Natural killer cell (primary cell): ENCODE data around the gene PSRC1. TPM values are rescaled to one million over a fixed set of nuclear protein-coding genes. Genes with fewer than 3 reads are reported as not detected.

Experiments used
- ATAC-seq, 3 donors: fragments of 150-1000 bp in 2 of 3; fragments of 200-7000 bp in 1 of 3; cut with Tn5 transposase; 1 replicate in 1 of 3; 2 replicates in 2 of 3; pipeline ENCODE4 v1.10.0; 2021; ENCODE audit warnings: mild to moderate bottlenecking in 2 of 3, moderate library complexity in 2 of 3
- DNase-seq, 2 donors: peaks; one replicate each; pipeline versions ENCODE4 v3.0.0 to v3.0.0-alpha.2; 2013 to 2021; ENCODE audit warnings: mixed read lengths in 1 of 2
- H3K27ac ChIP-seq: one replicate; pipeline ENCODE4 v1.5.1; 2013; ENCODE audit warnings: mild to moderate bottlenecking, low read length
- H3K27me3 ChIP-seq: one replicate; pipeline ENCODE4 v1.6.1; 2013; ENCODE audit warnings: low read length; ENCODE audit not compliant: control insufficient read depth, insufficient read depth
- H3K36me3 ChIP-seq: one replicate; pipeline ENCODE4 v1.6.1; 2013; ENCODE audit warnings: low read length; ENCODE audit not compliant: control insufficient read depth, insufficient read depth
- H3K4me1 ChIP-seq: one replicate; pipeline ENCODE4 v1.6.1; 2013; ENCODE audit warnings: low read length; ENCODE audit not compliant: control insufficient read depth, insufficient read depth
- H3K4me3 ChIP-seq: one replicate; pipeline ENCODE4 v1.5.1; 2013; ENCODE audit warnings: low read length
- H3K9me3 ChIP-seq: one replicate; pipeline ENCODE4 v1.6.1; 2013; ENCODE audit warnings: low read length; ENCODE audit not compliant: control insufficient read depth, insufficient read depth
- H3K27ac Mint-ChIP-seq, 2 donors: one replicate each; pipeline ENCODE4 v1.8.0; 2022; ENCODE audit warnings: mild to moderate bottlenecking in 2 of 2, mixed read lengths in 2 of 2, moderate library complexity in 1 of 2
- H3K27me3 Mint-ChIP-seq, 2 donors: one replicate each; pipeline ENCODE4 v1.8.0; 2022; ENCODE audit warnings: low read depth in 2 of 2, mixed read lengths in 2 of 2
- H3K36me3 Mint-ChIP-seq: one replicate; pipeline ENCODE4 v1.8.0; 2022; ENCODE audit warnings: mixed read lengths
- H3K4me1 Mint-ChIP-seq, 2 donors: one replicate each; pipeline ENCODE4 v1.8.0; 2022; ENCODE audit warnings: mixed read lengths in 2 of 2
- H3K4me3 Mint-ChIP-seq: one replicate; pipeline ENCODE4 v1.8.0; 2022; ENCODE audit warnings: mild to moderate bottlenecking, moderate library complexity, mixed read lengths
- H3K9me3 Mint-ChIP-seq, 2 donors: one replicate each; pipeline ENCODE4 v1.8.0; 2022; ENCODE audit warnings: mixed read lengths in 2 of 2
- CTCF ChIP-seq: fragments of 200-600 bp; IDR thresholded peaks from one replicate; pipeline ENCODE4 v1.8.0; 2022; ENCODE audit warnings: antibody characterized with exemption
- WGBS: methylation state at CpG from one replicate; pipeline ENCODE4 v1.1.7; 2013; ENCODE audit warnings: missing lambda C conversion rate; ENCODE audit not compliant: insufficient coverage; 5-methylcytosine and 5-hydroxymethylcytosine counted together
- intact Hi-C: fragments of 100-400 bp; cut with micrococcal nuclease; formaldehyde crosslinking; loops from one replicate; pipeline ENCODE4 v1.14.2; 2022
- total RNA-seq, 4 donors: library from RNA; stranded (reverse); fragments of 120-200 nt in 1 of 4; gene quantifications; one replicate each; pipeline versions ENCODE4 v1.2.3 to v1.2.4, GENCODE V29; 2013 to 2022

Gene PSRC1
- total RNA-seq, 3 donors from 2014 or later (not counting 1 experiment from before 2014, with no cell fraction given): 1.1 to 2.4 (median 1.9) TPM

- Mint-ChIP-seq H3K4me3 (no peak overlapping the region), H3K27me3 (no peaks in the 10 kb centered on the region), H3K9me3 (no peaks in the 10 kb centered on the region), H3K4me1 (peaks cover 0 to 5% of the 10 kb centered on the region in 2 donors), H3K36me3 (no peaks in the 10 kb centered on the region), H3K27ac (no peak overlapping the region)
- peaks cover 7% of the 10 kb centered on the region for H3K4me1 ChIP-seq
- intact Hi-C loops: no loop called here
- no peaks in the 10 kb centered on the region for H3K27me3 ChIP-seq
- no peaks in the 10 kb centered on the region for H3K36me3 ChIP-seq
- no peak for TF ChIP-seq CTCF
- WGBS: 95% methylated on average over 17 of the region's 17 CpGs
- H3K4me3 ChIP-seq: no peak overlapping the region
- H3K9me3 ChIP-seq: no peaks in the 10 kb centered on the region
- DNase-seq (no peak), ATAC-seq (no peak)
- no peak overlapping the region for H3K27ac ChIP-seq
Observed at GRCh38 chr1:109267743-109268300, 15.1 kb downstream of the PSRC1 start.

DNA sequence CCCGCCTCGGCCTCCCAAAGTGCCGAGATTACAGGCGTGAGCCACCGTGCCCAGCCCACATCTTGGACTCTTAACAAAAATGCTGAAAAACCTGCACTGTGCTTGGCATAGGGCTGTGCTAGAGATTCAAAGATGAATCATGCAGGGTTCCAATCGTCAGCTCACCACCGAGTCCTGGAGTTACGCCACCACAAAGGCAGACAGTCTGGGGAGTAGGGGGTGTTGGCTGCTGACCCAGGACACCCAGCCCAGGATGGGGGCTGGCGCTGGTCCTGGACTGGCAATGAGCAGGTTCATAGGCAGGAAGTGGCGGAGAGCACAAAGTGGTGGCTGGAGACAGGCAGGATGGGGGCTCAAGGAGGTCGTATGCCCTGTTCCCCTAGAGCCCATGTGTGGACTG is 16.0 kb downstream of the PSRC1 start:
- H3K36me3 Mint-ChIP-seq: no peaks in the 10 kb centered on the region

GRCh38 chr1:109265741-109266330 is 17.1 kb downstream of the PSRC1 start:
- Histone ChIP-seq H3K27me3 (no peaks in the 10 kb centered on the region), H3K27ac (no peak overlapping the region), H3K4me1 (peaks cover 7% of the 10 kb centered on the region), H3K9me3 (no peaks in the 10 kb centered on the region), H3K4me3 (no peak overlapping the region), H3K36me3 (no peaks in the 10 kb centered on the region)
- 95% methylated on average over 10 of the region's 13 CpGs for WGBS
- intact Hi-C loops: no loop called here
- ATAC-seq (no peak), DNase-seq (no peak)
- peaks cover 0 to 5% of the 10 kb centered on the region in 2 donors for H3K4me1 Mint-ChIP-seq
- no peak for TF ChIP-seq CTCF
- no peaks in the 10 kb centered on the region for H3K27me3 Mint-ChIP-seq
- no peak overlapping the region for H3K4me3 Mint-ChIP-seq
- H3K27ac Mint-ChIP-seq: no peak overlapping the region
- H3K9me3 Mint-ChIP-seq: no peaks in the 10 kb centered on the region
- no peaks in the 10 kb centered on the region for H3K36me3 Mint-ChIP-seq

More for the DNA sequence above, 16.0 kb downstream of the PSRC1 start:
- DNase-seq: no peak
- intact Hi-C loops: no loop called here
- 84% methylated on average over 11 of the region's 11 CpGs for WGBS
- Mint-ChIP-seq H3K27ac (no peak overlapping the region), H3K4me1 (peaks cover 0 to 5% of the 10 kb centered on the region in 2 donors), H3K27me3 (no peaks in the 10 kb centered on the region), H3K4me3 (no peak overlapping the region), H3K9me3 (no peaks in the 10 kb centered on the region)
- Histone ChIP-seq H3K36me3 (no peaks in the 10 kb centered on the region), H3K9me3 (no peaks in the 10 kb centered on the region), H3K4me3 (no peak overlapping the region), H3K4me1 (peaks cover 7% of the 10 kb centered on the region), H3K27ac (no peak overlapping the region), H3K27me3 (no peaks in the 10 kb centered on the region)
- TF ChIP-seq CTCF: no peak
- no peak for ATAC-seq

GRCh38 chr1:109265016-109265415 is 17.9 kb downstream of the PSRC1 start:
- H3K4me3 ChIP-seq: no peak overlapping the region
- H3K27me3 Mint-ChIP-seq: no peaks in the 10 kb centered on the region
- intact Hi-C loops: no loop called here
- no peaks in the 10 kb centered on the region for H3K36me3 Mint-ChIP-seq
- no peak for TF ChIP-seq CTCF
- H3K4me1 Mint-ChIP-seq: peaks cover 0 to 5% of the 10 kb centered on the region in 2 donors
- peaks cover 7% of the 10 kb centered on the region for H3K4me1 ChIP-seq
- 93% methylated on average over 4 of the region's 4 CpGs for WGBS
- no peak for ATAC-seq
- H3K9me3 Mint-ChIP-seq: no peaks in the 10 kb centered on the region
- no peak overlapping the region for H3K27ac Mint-ChIP-seq
- no peak overlapping the region for H3K27ac ChIP-seq
- no peaks in the 10 kb centered on the region for H3K9me3 ChIP-seq
- H3K36me3 ChIP-seq: no peaks in the 10 kb centered on the region
- DNase-seq: no peak
- no peak overlapping the region for H3K4me3 Mint-ChIP-seq
- no peaks in the 10 kb centered on the region for H3K27me3 ChIP-seq
